NCI-H2227 treated with DMSO at 0.1 percent for 48 hours (cell line): Measurements from ENCODE around the gene KHDRBS1.
A peak's percentile ranks its signal among the peaks of the same experiment; 100 is the strongest.
"Not testable (repeated sequence)": the region's sequence is repeated elsewhere in the genome, so short reads cannot be mapped to it uniquely, and the experiment has no call there.

Experiments
- DNase-seq: peaks from one replicate; lab custom pipeline; 2025; lab: John Stamatoyannopoulos, UW

Gene KHDRBS1

DNA sequence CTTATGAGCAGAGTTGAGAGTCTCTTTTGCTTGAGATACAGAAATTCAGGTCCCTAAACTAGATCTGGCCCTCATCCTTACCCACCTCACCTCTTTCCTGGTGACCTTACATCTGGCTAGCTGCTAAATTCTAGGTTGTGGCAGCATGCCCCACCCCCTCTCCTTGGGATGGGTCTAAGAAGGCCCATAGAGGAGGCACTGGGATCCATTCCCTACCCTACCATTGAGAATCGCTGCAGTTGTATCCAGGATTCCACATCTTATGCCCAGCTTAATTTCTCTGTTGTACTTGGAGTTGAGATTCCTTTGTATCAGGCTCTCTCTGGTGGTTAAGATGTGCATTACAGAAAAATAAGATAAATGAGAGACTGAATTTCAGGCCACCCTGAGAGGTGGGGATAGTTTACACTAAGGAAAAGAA lies 49.6 kb downstream of the KHDRBS1 start:
- DNase-seq: peak; percentile 79

- DNase-seq: not testable (repeated sequence)
Measured at GRCh38 chr1:32065613-32066488, 52.2 kb downstream of the KHDRBS1 start.

- no peak for DNase-seq
Measured at GRCh38 chr1:32066489-32066873, 52.8 kb downstream of the KHDRBS1 start.

GRCh38 chr1:32068957-32069588 lies 55.4 kb downstream of the KHDRBS1 start:
- no peak for DNase-seq

GRCh38 chr1:32071758-32072621 lies 58.3 kb downstream of the KHDRBS1 start:
- no peak for DNase-seq

DNA sequence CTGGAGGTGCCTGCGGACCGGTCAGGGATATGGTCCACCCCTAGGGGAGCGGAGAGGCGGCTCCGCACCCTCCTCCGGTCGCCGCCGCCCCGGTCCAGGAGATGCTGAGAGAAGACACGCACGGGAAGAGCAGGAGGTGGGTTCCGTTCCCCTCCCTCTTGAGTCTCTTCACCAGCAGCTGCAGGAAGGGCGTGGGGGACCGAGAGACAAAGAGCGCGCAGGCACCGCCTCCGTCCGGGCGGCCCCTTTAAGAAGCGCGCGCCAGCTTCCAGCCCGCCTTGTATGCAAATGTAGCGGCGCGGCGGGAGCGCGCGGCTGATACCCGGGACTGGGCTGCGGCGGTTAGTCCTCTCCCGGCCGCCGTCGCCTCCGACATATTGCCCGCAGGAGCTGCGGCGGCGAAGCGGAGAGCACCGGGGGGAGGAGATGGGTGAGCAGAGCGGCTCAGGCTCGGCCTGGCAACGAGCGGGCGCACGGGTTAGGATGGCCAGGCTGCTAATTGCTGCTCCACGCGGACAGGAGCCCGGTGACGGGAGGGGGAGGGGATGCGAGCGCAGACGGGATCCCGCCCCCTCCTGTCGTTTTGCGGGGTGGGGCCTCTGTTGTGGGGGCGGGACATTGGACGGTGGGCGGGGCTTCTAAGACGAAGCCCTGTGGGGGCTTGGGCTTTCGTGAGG lies 59.1 kb downstream of the KHDRBS1 start, which contains the start of gene TMEM39B:
Gene TMEM39B (plus strand): TSS at position 318 of the 677 bp plus-strand sequence. CDS start 109 bp downstream, at position 427.
- DNase-seq: peak; percentile 97

DNA sequence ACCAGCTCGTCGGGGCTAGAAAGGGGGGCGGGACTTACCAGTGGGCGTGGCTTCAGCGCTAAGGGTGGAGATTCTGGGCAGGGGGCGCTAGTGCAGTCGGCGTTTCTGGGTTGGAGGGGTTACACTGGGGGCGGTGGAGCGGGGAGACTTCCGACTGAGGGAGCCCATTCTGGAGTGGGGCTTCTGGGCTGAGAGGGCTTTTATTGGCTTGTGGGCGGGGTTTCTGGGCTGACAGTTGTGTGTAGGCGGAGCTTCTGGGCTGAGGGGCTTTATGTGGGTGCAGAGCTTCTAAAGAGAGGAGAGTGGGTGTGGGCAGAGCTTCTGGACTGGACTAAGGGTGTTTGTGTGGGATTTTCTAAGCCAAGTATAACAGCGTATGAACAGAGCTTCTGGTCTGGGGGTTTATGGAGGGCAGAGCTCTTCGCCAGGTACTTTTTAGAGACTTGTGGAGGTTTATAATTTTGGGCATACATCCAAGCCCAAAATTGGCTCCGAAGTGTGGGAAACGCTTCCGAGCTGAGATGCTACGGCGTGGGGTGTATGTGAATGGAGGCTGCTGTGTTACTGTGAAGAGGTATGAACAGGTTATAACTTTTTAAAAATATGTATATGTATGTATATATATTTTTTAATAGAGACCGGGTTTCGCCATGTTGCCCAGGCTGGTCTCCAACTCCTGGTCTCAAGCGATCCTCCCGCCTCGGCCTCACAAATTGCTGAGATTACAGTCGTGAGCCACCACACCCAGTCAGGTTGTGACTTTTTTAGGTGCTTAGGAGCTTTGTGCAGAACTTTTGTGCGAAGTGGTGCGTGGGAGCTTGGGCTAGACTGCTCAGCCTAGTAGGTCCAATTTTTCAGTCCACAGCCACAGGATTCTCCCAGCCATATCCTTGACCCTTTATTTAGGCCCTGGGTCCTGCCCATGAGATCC lies 59.9 kb downstream of the KHDRBS1 start:
- DNase-seq: peak; percentile 97

- no peak for DNase-seq
Measured at GRCh38 chr1:32074841-32075240, 61.2 kb downstream of the KHDRBS1 start.

DNA sequence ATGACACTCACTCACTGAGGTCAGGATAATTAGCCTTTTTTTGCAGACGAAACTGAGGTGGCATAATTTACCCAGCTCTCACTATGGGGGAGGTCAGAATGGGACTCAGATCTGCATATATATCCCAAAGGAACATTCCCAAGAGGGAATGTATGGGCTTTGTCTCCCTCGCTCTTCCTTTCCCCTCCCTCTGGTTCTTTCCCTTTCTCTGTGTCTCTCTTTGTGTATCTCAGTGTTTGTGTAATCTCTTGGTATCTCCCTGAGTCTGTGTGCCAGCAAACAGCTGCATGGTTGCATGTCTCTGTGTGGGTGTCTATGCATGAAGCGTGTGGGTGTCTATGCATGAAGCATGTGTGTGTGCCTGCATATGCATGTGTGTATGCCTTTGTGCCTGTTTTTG lies 63.8 kb downstream of the KHDRBS1 start:
- DNase-seq: no peak

DNA sequence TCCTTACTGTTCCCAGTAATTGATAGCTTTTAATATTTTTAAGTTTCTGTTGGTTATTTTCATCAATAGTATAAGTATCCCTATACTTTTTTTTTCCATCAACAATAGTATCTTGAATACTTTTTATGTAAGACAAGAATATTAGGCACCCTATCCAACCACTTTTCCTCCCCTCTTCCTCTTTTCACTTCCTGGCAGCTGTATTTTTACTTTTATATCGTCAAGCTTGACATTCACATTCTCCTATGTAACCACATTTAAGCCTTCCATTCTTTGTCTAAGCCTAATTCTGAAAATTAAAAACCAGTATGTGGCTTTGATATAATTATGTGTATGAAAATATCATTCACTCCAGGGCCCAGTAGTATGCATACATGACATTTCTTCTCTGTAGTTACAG lies 68.4 kb downstream of the KHDRBS1 start:
- DNase-seq: no peak

DNA sequence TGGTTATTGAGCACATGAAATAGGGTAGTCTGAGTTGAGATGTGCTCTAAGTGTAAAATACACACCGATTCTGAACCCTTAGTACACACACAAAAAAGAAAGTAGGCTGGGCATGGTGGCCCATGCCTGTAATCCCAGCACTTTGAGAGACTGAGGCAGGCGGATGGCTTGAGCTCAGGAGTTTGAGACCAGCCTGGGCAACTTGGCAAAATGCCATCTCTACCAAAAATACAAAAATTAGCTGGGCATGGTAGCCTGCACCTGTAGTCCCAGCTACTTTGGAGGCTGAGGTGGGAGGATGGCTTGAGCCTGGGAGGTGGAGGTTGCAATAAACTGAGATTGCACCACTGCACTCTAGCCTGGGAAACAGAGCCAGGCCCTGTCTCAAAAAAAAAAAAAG lies 72.7 kb downstream of the KHDRBS1 start:
- not testable (repeated sequence) for DNase-seq

DNA sequence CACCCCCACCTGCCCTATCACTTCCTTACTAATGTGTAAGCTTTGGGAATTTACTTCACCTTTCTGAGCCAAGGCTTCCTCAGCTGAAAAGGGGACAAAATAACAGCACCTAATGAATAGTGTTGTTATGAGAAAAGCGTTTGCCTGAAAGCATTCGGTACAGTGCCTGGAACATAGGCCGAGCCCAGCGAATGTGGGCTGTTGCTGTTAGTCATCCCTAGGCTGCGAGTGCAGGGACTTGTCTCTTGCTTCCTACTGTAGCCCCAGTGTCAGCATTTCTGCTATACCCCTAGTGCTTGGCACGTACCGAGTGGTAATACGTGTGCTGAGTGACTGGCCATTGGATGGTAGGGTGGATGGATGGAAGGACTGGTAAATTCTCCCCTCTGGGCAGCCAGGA lies 77.5 kb downstream of the KHDRBS1 start:
- DNase-seq: no peak

GRCh38 chr1:32091591-32091990 lies 77.9 kb downstream of the KHDRBS1 start:
- DNase-seq: no peak
